DMS53 treated with DMSO at 0.1 percent for 48 hours (cell line): Measurements from ENCODE around the gene JAK3.

ENCODE experiments used
- DNase-seq: peaks from one replicate; lab custom pipeline; 2025; ENCODE audit not compliant: unreplicated experiment; lab: John Stamatoyannopoulos, UW

The JAK3 gene

GRCh38 chr19:17841810-17842662 lies 5.7 kb downstream of the JAK3 start:
- DNase-seq, result peak; percentile 70

GRCh38 chr19:17841371-17841809 lies 6.4 kb downstream of the JAK3 start:
- DNase-seq, result peak; percentile 36

- DNase-seq, result no peak
Measured at GRCh38 chr19:17840019-17840418, 7.8 kb downstream of the JAK3 start.

- DNase-seq, result no peak
Measured at GRCh38 chr19:17837972-17838371, 9.8 kb downstream of the JAK3 start.

GRCh38 chr19:17836530-17836929 lies 11.3 kb downstream of the JAK3 start:
- DNase-seq, result no peak

- DNase-seq, result peak; percentile 17
Measured at GRCh38 chr19:17835182-17836006, 12.4 kb downstream of the JAK3 start.

GRCh38 chr19:17834350-17835181 lies 13.2 kb downstream of the JAK3 start:
- no peak for DNase-seq

- no peak for DNase-seq
Measured at GRCh38 chr19:17832443-17833208, 15.2 kb downstream of the JAK3 start.

- DNase-seq, result peak; percentile 22
Measured at GRCh38 chr19:17831419-17831888, 16.3 kb downstream of the JAK3 start.

GRCh38 chr19:17830567-17831418 lies 17.0 kb downstream of the JAK3 start:
- peak; percentile 67 for DNase-seq

- DNase-seq, result peak; percentile 64
Measured at GRCh38 chr19:17829855-17830566, 17.8 kb downstream of the JAK3 start.

- no peak for DNase-seq
Measured at GRCh38 chr19:17826508-17827056, 21.2 kb downstream of the JAK3 start.

- no peak for DNase-seq
Measured at GRCh38 chr19:17824339-17824738, 23.4 kb downstream of the JAK3 start.

GRCh38 chr19:17821190-17821589 lies 26.6 kb downstream of the JAK3 start, which contains the start of gene INSL3:
Gene INSL3, minus strand, starts transcription at chr19:17821519. Its CDS starts 13 bp downstream, at chr19:17821506.
- DNase-seq, result no peak

GRCh38 chr19:17817668-17818363 lies 30.0 kb downstream of the JAK3 start:
- DNase-seq, result no peak

GRCh38 chr19:17812099-17812498 lies 35.7 kb downstream of the JAK3 start:
- DNase-seq, result no peak

GRCh38 chr19:17811681-17812080 lies 36.1 kb downstream of the JAK3 start:
- no peak for DNase-seq

GRCh38 chr19:17811103-17811502 lies 36.7 kb downstream of the JAK3 start:
- DNase-seq, result no peak
